Fibroblast of upper back skin (primary cell): ENCODE data around the gene FOXJ1.
"Not testable (repeated sequence)": the region's sequence is repeated elsewhere in the genome, so short reads cannot be mapped to it uniquely, and the experiment has no call there.

Experiments
- DNase-seq: peaks from one replicate; pipeline ENCODE4 v3.0.0-alpha.2; 2013

FOXJ1 gene, protein sequence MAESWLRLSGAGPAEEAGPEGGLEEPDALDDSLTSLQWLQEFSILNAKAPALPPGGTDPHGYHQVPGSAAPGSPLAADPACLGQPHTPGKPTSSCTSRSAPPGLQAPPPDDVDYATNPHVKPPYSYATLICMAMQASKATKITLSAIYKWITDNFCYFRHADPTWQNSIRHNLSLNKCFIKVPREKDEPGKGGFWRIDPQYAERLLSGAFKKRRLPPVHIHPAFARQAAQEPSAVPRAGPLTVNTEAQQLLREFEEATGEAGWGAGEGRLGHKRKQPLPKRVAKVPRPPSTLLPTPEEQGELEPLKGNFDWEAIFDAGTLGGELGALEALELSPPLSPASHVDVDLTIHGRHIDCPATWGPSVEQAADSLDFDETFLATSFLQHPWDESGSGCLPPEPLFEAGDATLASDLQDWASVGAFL

GRCh38 chr17:76141212-76142038 is at the start of gene FOXJ1:
Gene FOXJ1 (minus strand): TSS chr17:76141245. CDS start chr17:76140395, 850 bp downstream.
- peak; percentile 72 for DNase-seq

DNA sequence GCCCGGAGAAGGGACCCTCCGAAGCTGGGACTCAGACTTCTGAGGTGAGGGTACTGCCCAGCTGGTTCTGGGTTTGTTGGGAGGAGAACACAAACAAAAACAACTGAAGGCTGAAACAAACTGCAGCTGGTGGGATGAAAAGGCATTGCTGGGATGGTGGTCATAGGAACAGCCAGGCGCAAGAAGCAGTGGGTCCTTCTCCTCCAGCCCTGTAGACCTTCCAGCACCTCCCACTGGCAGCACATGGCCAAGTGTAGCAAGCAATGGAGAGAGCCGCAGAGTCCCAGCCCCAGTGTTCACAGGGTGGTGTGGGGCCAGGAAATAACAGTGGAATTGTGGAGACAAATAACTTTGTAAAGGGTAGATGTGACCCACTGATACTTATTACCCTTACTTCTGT is 48.7 kb upstream of the FOXJ1 start:
- no peak for DNase-seq

DNA sequence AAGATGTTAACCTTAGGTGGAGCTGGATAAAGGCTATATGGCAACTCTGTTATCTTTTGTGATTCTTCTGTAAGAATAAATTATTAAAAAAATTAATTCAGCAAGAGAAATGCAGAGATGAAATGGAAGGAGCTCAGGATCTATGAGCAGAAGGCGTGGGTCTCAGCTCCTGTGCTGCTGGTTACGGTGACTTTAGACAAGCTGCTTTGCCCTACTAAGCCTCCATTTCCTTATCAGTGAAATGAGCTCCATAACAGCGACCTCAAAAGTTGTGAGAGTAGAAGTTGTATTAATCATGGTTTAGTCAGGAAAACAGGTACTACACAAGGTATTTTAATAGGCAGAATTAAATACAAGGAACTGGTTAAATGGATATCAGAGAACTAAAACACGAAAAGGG is 48.2 kb upstream of the FOXJ1 start:
- DNase-seq, result no peak

DNA sequence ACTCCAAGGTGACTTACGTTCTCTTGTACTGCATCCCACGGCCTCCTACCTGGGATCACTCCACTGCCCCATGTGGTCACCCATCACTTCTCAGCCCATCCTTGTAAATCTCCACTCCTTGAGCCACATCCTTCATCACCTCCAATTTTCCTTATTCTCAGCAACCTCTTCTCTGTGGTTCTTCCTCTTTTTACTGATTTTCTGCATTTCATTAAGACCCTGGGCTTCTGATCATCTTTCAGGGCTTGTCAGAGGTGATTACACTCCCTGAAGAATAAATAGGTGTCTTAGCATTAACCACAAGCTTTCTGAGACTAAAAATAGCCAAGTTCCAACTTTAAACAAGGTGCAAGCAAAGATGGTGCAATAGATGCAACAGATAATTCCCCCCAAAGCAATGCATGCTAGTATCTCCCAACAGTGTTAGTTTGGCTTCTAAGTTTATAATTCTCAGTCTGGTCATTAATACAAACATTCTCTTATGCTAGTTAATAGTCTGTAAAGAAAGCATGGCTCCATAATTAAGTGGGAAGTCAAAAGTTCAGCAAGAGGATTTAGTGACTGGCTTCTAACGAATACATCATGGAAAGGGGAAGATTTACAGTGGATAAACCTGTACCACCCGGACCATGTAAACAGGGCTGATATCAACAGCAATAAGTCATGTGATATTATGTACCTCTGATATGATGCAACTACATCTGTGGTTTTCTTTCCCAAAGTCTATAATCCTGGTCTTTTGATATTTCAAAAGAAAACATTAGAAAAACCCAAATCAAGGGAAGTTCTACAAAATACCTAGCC is 47.4 kb upstream of the FOXJ1 start:
- no peak for DNase-seq

GRCh38 chr17:76186774-76187173 is 45.7 kb upstream of the FOXJ1 start:
- DNase-seq, result not testable (repeated sequence)

DNA sequence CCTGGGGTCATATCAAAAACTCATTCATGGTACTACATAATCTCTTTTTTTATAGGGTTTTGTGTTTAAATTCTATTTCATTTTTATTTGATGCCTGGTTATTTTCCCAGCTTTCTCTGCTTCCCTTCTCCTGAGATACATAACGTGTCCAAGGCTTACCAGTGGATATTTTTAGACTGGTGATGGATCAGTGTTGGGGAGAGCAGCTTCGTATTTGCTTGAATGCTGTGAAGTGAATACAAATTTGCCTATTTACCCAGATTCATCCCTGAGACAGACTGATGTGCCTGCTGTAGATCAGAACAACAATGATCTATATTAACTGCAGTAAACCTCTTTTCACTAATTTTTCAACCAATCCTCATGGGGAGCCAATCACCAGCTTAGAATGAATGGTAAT is 43.2 kb upstream of the FOXJ1 start:
- no peak for DNase-seq

DNA sequence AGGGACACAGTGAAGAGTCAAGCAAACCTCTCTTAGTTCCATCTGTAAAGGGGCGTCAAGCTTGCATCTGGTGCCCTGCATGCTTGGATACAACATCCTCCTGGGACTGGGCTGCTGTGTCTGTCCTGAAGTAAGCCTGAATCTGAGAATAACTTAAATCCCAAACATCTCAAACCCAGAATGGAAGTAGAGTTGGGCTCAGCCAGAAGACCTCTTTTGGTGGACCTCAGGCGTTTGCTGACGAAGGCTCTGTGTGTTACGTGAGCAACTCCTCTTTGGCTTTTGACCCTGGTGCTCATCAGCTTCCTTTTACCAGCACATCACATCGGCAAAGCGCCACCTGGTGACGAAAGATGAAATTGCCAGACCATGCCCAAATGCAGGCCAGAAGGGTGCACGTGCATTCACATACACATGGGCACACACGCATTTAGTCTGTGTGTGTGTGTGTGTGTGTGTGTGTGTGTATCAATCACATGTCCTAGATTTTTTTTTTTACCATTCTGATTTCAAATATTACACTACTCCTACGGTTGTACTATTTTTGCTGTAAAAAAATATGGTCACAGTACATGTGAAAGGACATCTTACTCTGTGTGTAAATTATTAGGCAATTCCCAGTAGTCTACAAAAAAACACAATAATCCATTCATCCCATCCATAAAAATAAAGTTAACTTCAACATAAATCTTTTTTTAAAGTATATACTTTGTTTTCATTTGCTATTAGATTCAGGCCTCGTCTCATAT is 41.1 kb upstream of the FOXJ1 start:
- peak; percentile 86 for DNase-seq

- peak; percentile 39 for DNase-seq
Measured at GRCh38 chr17:76179496-76180467, 38.7 kb upstream of the FOXJ1 start.

- DNase-seq, result no peak
Measured at GRCh38 chr17:76178124-76178523, 37.1 kb upstream of the FOXJ1 start.

- no peak for DNase-seq
Measured at GRCh38 chr17:76176701-76177574, 35.9 kb upstream of the FOXJ1 start.

DNA sequence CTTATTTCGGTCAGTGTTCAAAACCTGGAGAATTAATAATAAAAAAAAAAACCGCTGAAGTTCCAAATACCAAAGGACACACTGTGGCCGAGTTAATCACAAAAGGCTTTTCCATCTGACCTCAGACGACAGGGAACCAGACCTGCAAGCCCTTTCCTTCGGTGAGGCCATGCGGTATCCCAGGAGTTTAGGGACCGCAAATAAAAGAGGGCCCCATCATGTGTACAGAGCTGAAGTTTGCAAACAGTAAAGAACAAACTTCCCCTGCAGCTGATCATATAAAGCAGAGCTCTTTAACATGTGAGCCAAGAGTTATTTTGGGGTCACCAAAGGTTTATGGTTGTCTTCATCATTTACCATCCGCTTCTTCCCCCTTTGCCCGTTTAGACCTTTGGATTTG is 33.0 kb upstream of the FOXJ1 start:
- no peak for DNase-seq

DNA sequence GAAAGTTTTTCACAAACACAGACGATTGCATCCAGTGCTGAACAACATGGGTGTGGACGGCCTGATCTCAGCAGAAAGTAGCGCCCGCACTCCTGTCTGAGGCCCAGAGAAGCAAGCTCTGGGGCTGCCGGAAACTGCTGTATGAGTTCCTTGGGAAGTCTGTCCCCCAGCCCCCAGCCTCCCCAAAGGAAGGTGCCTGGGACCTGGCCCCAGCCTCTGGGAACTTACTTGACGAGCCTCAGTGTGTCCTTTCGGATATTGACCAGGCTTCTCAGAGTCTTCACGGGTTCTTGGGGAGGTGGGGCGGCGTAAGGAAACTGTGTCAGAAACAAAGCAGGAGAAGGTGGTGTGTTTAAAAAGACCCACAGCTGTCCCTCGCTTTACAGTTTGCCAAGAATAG is 32.4 kb upstream of the FOXJ1 start:
- no peak for DNase-seq

DNA sequence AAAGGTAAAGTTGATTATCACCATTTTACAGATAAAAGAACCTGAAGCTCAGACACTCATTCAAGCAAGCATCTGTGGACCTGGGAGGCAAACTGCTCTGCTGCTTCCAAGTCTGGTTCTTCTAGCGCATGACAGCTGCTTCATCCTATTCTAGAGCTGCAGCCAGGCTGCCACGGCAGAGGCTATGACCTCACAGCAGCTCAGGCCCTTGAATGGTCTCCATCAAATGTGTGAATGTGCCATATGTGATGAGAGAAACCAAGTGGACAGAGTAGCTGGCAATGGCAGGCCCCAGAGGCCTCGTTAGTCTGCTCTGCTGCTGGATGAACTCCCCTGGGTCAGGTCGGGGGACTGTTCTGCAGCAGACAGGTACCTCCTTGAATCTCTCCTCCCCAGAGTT is 30.7 kb upstream of the FOXJ1 start:
- no peak for DNase-seq

- DNase-seq, result no peak
Measured at GRCh38 chr17:76170114-76170513, 29.1 kb upstream of the FOXJ1 start.

GRCh38 chr17:76166906-76167305 is 25.9 kb upstream of the FOXJ1 start:
- no peak for DNase-seq

DNA sequence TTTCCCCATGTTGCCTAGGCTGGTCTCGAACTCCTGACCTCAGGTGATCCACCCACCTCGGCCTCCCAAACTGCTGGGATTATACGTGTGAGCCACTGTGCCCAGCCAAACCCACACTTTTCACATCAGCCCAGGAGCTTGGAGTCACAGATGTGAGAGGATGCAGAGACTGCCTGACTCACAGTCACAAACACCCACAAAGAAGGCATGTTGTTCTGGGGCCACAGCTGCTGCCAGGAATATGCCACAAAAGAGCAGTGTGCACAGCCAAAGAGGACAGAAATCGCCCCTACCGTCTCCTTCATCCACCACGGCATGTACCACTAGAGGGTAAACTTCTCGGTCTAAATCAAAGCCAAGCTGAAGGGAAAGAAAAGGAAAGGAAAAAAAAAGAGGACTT is 25.1 kb upstream of the FOXJ1 start:
- peak; percentile 6 for DNase-seq

DNA sequence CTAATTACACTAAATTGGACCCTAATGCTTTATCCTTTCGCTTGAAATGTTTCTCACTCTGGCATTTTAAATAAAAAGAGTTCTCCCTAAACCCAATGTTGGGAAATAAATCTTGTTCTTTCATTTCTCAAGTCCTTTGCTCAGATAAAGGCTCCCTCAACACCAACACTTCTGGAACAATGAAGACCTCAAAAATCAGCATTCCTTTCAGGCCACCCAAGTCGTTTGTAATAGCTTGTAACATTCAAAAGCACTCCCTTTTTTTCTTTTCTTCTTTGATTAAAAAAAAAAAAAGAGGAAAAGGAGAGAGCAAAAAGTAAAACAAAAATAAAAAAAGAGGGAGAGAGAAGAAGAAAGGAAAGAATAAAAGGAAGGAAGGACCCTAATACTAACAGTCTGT is 23.3 kb upstream of the FOXJ1 start:
- DNase-seq, result peak; percentile 6

GRCh38 chr17:76163919-76164318 is 22.9 kb upstream of the FOXJ1 start:
- no peak for DNase-seq

GRCh38 chr17:76161619-76162266 is 20.7 kb upstream of the FOXJ1 start:
- no peak for DNase-seq
